H9 (cell line): ENCODE data around the gene ARHGAP26. TPM values are rescaled to one million over a fixed set of nuclear protein-coding genes. Genes with fewer than 3 reads are reported as not detected.

Experiments used
- DNase-seq: peaks from one replicate; pipeline ENCODE4 v3.0.0-alpha.2; 2017
- H2AFZ ChIP-seq: one replicate; pipeline ENCODE4 v1.6.1; 2013; ENCODE audit warnings: mild to moderate bottlenecking, low read length, control low read depth, moderate library complexity
- H2AK5ac ChIP-seq: 2 replicates; pipeline ENCODE4 v1.6.1; 2013; ENCODE audit warnings: low read length, control low read depth, mixed read lengths; ENCODE audit not compliant: insufficient read length
- H2BK120ac ChIP-seq: one replicate; pipeline ENCODE4 v1.6.1; 2013; ENCODE audit warnings: low read depth, mild to moderate bottlenecking, low read length, control low read depth, inconsistent platforms; ENCODE audit not compliant: poor library complexity, severe bottlenecking
- H2BK12ac ChIP-seq: 2 replicates; pipeline ENCODE4 v1.6.1; 2013; ENCODE audit warnings: low read length, control low read depth, mixed read lengths, low read depth; ENCODE audit not compliant: insufficient read length
- H2BK15ac ChIP-seq: 2 replicates; pipeline ENCODE4 v1.6.1; 2013; ENCODE audit warnings: low read depth, low read length, control low read depth
- H2BK20ac ChIP-seq: one replicate; pipeline ENCODE4 v1.6.1; 2013; ENCODE audit warnings: low read depth, mild to moderate bottlenecking, low read length, control low read depth, inconsistent platforms; ENCODE audit not compliant: poor library complexity, severe bottlenecking
- H2BK5ac ChIP-seq: 2 replicates; pipeline ENCODE4 v1.6.1; 2013; ENCODE audit warnings: low read length, control low read depth, mixed read lengths; ENCODE audit not compliant: insufficient read length
- H3K14ac ChIP-seq: 2 replicates; pipeline ENCODE4 v1.6.1; 2013; ENCODE audit warnings: low read length, control low read depth; ENCODE audit not compliant: insufficient read depth
- H3K18ac ChIP-seq: 2 replicates; pipeline ENCODE4 v1.6.1; 2013; ENCODE audit warnings: low read depth, mild to moderate bottlenecking, mixed read lengths, low read length, control low read depth; ENCODE audit not compliant: insufficient read length
- H3K23ac ChIP-seq: 2 replicates; pipeline ENCODE4 v1.6.1; 2013; ENCODE audit warnings: low read length, control low read depth, mixed read lengths, low read depth; ENCODE audit not compliant: insufficient read length
- H3K23me2 ChIP-seq: 2 replicates; pipeline ENCODE4 v1.6.1; 2013; ENCODE audit warnings: low read depth, mild to moderate bottlenecking, mixed read lengths, low read length, control low read depth; ENCODE audit not compliant: insufficient read length, poor library complexity, severe bottlenecking
- H3K27ac ChIP-seq: 2 replicates; pipeline ENCODE4 v1.5.1; 2013; ENCODE audit warnings: low read length, control low read depth, mixed read lengths, low read depth; ENCODE audit not compliant: insufficient read length
- H3K27me3 ChIP-seq: 2 replicates; pipeline ENCODE4 v1.6.1; 2013; ENCODE audit warnings: low read length, control low read depth, inconsistent platforms; ENCODE audit not compliant: insufficient read depth
- H3K4ac ChIP-seq: 2 replicates; pipeline ENCODE4 v1.6.1; 2013; ENCODE audit warnings: low read depth, mild to moderate bottlenecking, control low read depth, inconsistent platforms, low read length, moderate library complexity
- H3K4me1 ChIP-seq: 2 replicates; pipeline ENCODE4 v1.6.1; 2013; ENCODE audit warnings: low read length, control low read depth, inconsistent platforms; ENCODE audit not compliant: insufficient read depth
- H3K4me2 ChIP-seq: 2 replicates; pipeline ENCODE4 v1.6.1; 2013; ENCODE audit warnings: low read length, control low read depth, mixed read lengths; ENCODE audit not compliant: insufficient read length, insufficient read depth
- H3K56ac ChIP-seq: 2 replicates; pipeline ENCODE4 v1.6.1; 2013; ENCODE audit warnings: low read depth, mild to moderate bottlenecking, mixed read lengths, low read length, control low read depth; ENCODE audit not compliant: insufficient read length
- H3K79me1 ChIP-seq: 2 replicates; pipeline ENCODE4 v1.6.1; 2013; ENCODE audit warnings: low read depth, mild to moderate bottlenecking, moderate library complexity, low read length, control low read depth, inconsistent platforms; ENCODE audit not compliant: insufficient read depth, poor library complexity, severe bottlenecking
- H3K79me2 ChIP-seq: 2 replicates; pipeline ENCODE4 v1.6.1; 2013; ENCODE audit warnings: low read length, control low read depth, inconsistent platforms; ENCODE audit not compliant: insufficient read depth
- H3K9ac ChIP-seq: 2 replicates; pipeline ENCODE4 v1.6.1; 2013; ENCODE audit warnings: low read length, control low read depth, mixed read lengths; ENCODE audit not compliant: insufficient read length; ENCODE audit errors: extremely low read depth
- H3K9me3 ChIP-seq: one replicate; pipeline ENCODE4 v1.6.1; 2013; ENCODE audit warnings: low read depth, low read length, inconsistent platforms; ENCODE audit not compliant: control insufficient read depth
- H3T11ph ChIP-seq: one replicate; pipeline ENCODE4 v1.6.1; 2013; ENCODE audit warnings: mild to moderate bottlenecking, low read length, control low read depth, inconsistent platforms
- H4K20me1 ChIP-seq: one replicate; pipeline ENCODE4 v1.6.1; 2013; ENCODE audit not compliant: control insufficient read depth, insufficient read length, insufficient read depth
- H4K5ac ChIP-seq: 2 replicates; pipeline ENCODE4 v1.6.1; 2013; ENCODE audit warnings: low read depth, mild to moderate bottlenecking, mixed read lengths, low read length, control low read depth; ENCODE audit not compliant: insufficient read length
- H4K8ac ChIP-seq: replicated peaks from 2 replicates; pipeline ENCODE4 v1.6.1; 2013; ENCODE audit warnings: low read length, control low read depth, mixed read lengths, low read depth; ENCODE audit not compliant: insufficient read length
- H4K91ac ChIP-seq: 2 replicates; pipeline ENCODE4 v1.6.1; 2013; ENCODE audit warnings: low read depth, mild to moderate bottlenecking, moderate library complexity, mixed read lengths, low read length, control low read depth; ENCODE audit not compliant: insufficient read length
- H3K27ac Mint-ChIP-seq, 3 experiments: 2 replicates in 2 of 3; 3 replicates in 1 of 3; pipeline ENCODE4 v1.8.0; 2020 to 2021; ENCODE audit warnings: mixed read lengths in 3 of 3, mild to moderate bottlenecking in 1 of 3, moderate library complexity in 1 of 3
- H3K27me3 Mint-ChIP-seq: 2 replicates; pipeline ENCODE4 v1.8.0; 2021; ENCODE audit warnings: low read depth, mild to moderate bottlenecking, moderate library complexity, mixed read lengths
- H3K36me3 Mint-ChIP-seq, 3 experiments: 2 replicates in 2 of 3; 3 replicates in 1 of 3; pipeline ENCODE4 v1.8.0; 2020 to 2021; ENCODE audit warnings: low read depth in 3 of 3, mixed read lengths in 3 of 3; ENCODE audit not compliant: insufficient read depth in 1 of 3
- H3K4me1 Mint-ChIP-seq, 2 experiments: 2 replicates each; pipeline ENCODE4 v1.8.0; 2020; ENCODE audit warnings: mixed read lengths in 2 of 2
- H3K4me3 Mint-ChIP-seq, 2 experiments: 2 replicates in 1 of 2; 3 replicates in 1 of 2; pipeline ENCODE4 v1.8.0; 2020 to 2021; ENCODE audit warnings: mild to moderate bottlenecking in 2 of 2, mixed read lengths in 2 of 2, moderate library complexity in 1 of 2
- H3K9me3 Mint-ChIP-seq, 2 experiments: 2 replicates in 1 of 2; 3 replicates in 1 of 2; pipeline ENCODE4 v1.8.0; 2020; ENCODE audit warnings: mild to moderate bottlenecking in 2 of 2, mixed read lengths in 2 of 2, moderate library complexity in 1 of 2
- WGBS: extraction: QIAGEN DNeasy Blood & Tissue Kit; methylation state at CpG from one replicate; pipeline ENCODE4 v1.1.7; 2013; ENCODE audit warnings: missing lambda C conversion rate, low lambda C conversion rate, mixed read lengths; ENCODE audit not compliant: insufficient read length; ENCODE audit errors: extremely low coverage; 5-methylcytosine and 5-hydroxymethylcytosine counted together
- total RNA-seq: library from RNA; stranded (reverse); gene quantifications from 2 replicates; pipeline ENCODE4 v1.2.1, GENCODE V29; 2021
- TF ChIP-seq, protein P1 (sequence below): fragments of 200-600 bp; sonication (generic); conservative IDR thresholded peaks from 3 replicates; pipeline ENCODE4 v1.8.0; 2021; ENCODE audit warnings: antibody characterized with exemption, mild to moderate bottlenecking

ARHGAP26 gene
- total RNA-seq, 1 experiment from 2014 or later = 13.8 TPM

- Mint-ChIP-seq H3K4me3 (no peak overlapping the region), H3K9me3 (no peaks in the 10 kb centered on the region), H3K4me1 (peaks cover 6 to 8% of the 10 kb centered on the region in 2 experiments), H3K27ac (no peak overlapping the region), H3K36me3 (no peaks in the 10 kb centered on the region), H3K27me3 (no peaks in the 10 kb centered on the region)
- Histone ChIP-seq H3K27ac (no peak overlapping the region), H4K20me1 (no peaks in the 10 kb centered on the region), H3K9me3 (no peaks in the 10 kb centered on the region), H2AK5ac (no peak overlapping the region), H3T11ph (no peak overlapping the region), H3K4ac (no peak overlapping the region), H2BK12ac (no peak overlapping the region), H3K79me2 (peaks cover 3% of the 10 kb centered on the region; the same call in 1 of the 2 replicates), H3K9ac (no peak overlapping the region), H2BK5ac (no peak overlapping the region), H3K18ac (no peak overlapping the region), H2BK120ac (no peak overlapping the region), H3K4me2 (no peak overlapping the region), H4K8ac (no peak overlapping the region), H3K23me2 (no peaks in the 10 kb centered on the region), H3K27me3 (no peaks in the 10 kb centered on the region), H2BK15ac (no peak overlapping the region), H4K91ac (no peak overlapping the region), H4K5ac (no peak overlapping the region), H3K56ac (no peak overlapping the region), H3K79me1 (no peaks in the 10 kb centered on the region), H2BK20ac (no peak overlapping the region), H2AFZ (no peak overlapping the region), H3K4me1 (no peaks in the 10 kb centered on the region), H3K14ac (no peak overlapping the region), H3K23ac (no peak overlapping the region)
- TF ChIP-seq, protein P1, sequence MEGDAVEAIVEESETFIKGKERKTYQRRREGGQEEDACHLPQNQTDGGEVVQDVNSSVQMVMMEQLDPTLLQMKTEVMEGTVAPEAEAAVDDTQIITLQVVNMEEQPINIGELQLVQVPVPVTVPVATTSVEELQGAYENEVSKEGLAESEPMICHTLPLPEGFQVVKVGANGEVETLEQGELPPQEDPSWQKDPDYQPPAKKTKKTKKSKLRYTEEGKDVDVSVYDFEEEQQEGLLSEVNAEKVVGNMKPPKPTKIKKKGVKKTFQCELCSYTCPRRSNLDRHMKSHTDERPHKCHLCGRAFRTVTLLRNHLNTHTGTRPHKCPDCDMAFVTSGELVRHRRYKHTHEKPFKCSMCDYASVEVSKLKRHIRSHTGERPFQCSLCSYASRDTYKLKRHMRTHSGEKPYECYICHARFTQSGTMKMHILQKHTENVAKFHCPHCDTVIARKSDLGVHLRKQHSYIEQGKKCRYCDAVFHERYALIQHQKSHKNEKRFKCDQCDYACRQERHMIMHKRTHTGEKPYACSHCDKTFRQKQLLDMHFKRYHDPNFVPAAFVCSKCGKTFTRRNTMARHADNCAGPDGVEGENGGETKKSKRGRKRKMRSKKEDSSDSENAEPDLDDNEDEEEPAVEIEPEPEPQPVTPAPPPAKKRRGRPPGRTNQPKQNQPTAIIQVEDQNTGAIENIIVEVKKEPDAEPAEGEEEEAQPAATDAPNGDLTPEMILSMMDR = no peak
- WGBS = no CpG with 5 or more reads among the region's 7 CpGs
- no peak for DNase-seq
Observed at GRCh38 chr5:142792012-142792864, 22.1 kb downstream of the ARHGAP26 start.
